ENCODE results near the gene ZMYM4.

DNA sequence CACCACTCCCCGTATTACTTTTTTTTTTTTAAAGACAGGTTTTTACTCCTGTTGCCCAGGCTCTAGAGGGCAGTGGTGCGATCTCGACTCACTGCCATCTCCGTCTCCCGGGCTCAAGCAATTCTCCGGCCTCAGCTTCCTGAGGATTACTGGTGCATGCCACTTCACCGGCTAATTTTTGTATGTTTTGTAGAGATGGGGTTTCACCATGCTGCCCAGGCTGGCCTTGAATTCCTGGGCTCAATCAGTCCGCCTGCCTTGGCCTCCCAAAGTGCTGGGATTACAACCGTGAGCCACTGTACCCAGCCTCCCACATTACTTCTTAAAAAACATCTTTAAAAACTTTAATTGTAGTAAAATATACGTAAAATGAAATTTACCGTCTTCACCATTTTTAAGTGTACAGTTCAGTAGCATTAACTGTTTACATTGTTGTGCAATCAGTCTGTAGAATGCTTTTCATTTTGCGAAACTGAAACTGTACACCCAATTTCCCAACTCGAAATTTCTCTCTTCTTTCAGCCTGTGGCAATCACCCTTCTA, 77.0 kb downstream of the ZMYM4 start:
- TF ChIP-seq CEBPB (IDR thresholded peaks at IDR 0.05) (peak; percentile 32 to 64; a peak in 2 of 4 replicates), SMC3 (IDR thresholded peaks at IDR 0.05) (no peak), POLR2AphosphoS2 (conservative IDR thresholded peaks at IDR 0.05; ENCODE audit: low read length) (no peak), HOXA7 (CRISPR knock-in tag; IDR thresholded peaks at IDR 0.05) (no peak), RCOR1 (IDR thresholded peaks at IDR 0.05; ENCODE audit: low read depth, low read length) (no peak)
- TF ChIP-seq, protein P1, sequence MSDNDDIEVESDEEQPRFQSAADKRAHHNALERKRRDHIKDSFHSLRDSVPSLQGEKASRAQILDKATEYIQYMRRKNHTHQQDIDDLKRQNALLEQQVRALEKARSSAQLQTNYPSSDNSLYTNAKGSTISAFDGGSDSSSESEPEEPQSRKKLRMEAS (IDR thresholded peaks at IDR 0.05), result no peak
- TF ChIP-seq, protein P2, sequence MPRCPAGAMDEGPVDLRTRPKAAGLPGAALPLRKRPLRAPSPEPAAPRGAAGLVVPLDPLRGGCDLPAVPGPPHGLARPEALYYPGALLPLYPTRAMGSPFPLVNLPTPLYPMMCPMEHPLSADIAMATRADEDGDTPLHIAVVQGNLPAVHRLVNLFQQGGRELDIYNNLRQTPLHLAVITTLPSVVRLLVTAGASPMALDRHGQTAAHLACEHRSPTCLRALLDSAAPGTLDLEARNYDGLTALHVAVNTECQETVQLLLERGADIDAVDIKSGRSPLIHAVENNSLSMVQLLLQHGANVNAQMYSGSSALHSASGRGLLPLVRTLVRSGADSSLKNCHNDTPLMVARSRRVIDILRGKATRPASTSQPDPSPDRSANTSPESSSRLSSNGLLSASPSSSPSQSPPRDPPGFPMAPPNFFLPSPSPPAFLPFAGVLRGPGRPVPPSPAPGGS (IDR thresholded peaks at IDR 0.05), result no peak

Measured in A549 (cell line).